ENCODE measurements around the gene RNF41. TPM values are rescaled to one million over a fixed set of nuclear protein-coding genes. Genes with fewer than 3 reads are reported as not detected.
A peak's percentile ranks its signal among the peaks of the same experiment; 100 is the strongest.

The RNF41 gene
- total RNA-seq, 2 experiments from 2014 or later: 28.2 to 34.2 TPM

- H3K27ac Mint-ChIP-seq: no peak overlapping the region
- peaks cover 49% of the 10 kb centered on the region for H3K36me3 Mint-ChIP-seq
- CTCF ChIA-PET: interaction anchor here (1.3 kb wide), 1 partner anchor 10 kb away, joined by 3 read pairs; no protein-coding TSS in a partner anchor
- H3K27me3 Mint-ChIP-seq: no peaks in the 10 kb centered on the region
- no peak for DNase-seq
- no peaks in the 10 kb centered on the region for H3K4me1 Mint-ChIP-seq
- no peaks in the 10 kb centered on the region for H3K9me3 Mint-ChIP-seq (ENCODE audit: low read depth)
- H3K4me3 Mint-ChIP-seq: no peak overlapping the region
- ATAC-seq: no peak
These were observed 52.4 kb downstream of the RNF41 start for GRCh38 chr12:56169229-56169759.

- Mint-ChIP-seq H3K4me3 (no peak overlapping the region), H3K4me1 (peaks cover 20% of the 10 kb centered on the region), H3K9me3 (ENCODE audit: low read depth) (no peaks in the 10 kb centered on the region), H3K36me3 (peaks cover 61% of the 10 kb centered on the region), H3K27ac (no peak overlapping the region), H3K27me3 (no peaks in the 10 kb centered on the region)
- ATAC-seq (no peak), DNase-seq (no peak)
- CTCF ChIA-PET: interaction anchor here (1.1 to 7.5 kb wide), 4 partner anchors 24 to 92 kb away, joined by 3 to 61 read pairs (median 6); partner anchors contain the start of genes ANKRD52, ESYT1 and SMARCC2
These were observed 56.4 kb downstream of the RNF41 start for GRCh38 chr12:56165369-56165768.

DNA sequence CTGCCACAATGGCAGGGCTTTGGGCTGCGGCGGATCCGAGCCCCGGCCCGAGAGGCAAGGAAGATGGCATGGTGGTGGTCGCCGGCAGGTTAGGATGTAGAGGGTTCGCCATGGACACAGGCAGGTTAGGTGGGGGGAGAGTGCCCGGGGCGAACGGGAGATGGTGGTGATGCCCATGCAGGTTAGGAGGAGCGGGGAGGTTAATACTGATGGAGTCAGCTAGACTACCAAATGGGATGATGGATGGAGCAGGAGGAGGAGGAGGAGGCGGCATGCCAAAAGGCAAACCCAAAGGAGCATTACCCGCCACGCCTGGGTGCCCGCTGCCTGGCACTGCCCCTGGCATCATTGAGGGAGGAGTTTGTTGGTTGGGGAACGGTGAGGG lies 57.4 kb downstream of the RNF41 start:
- ATAC-seq (no peak), DNase-seq (no peak)
- no peak overlapping the region for H3K4me3 Mint-ChIP-seq
- CTCF ChIA-PET: interaction anchor here (0.5 to 7.5 kb wide), 3 partner anchors 22 to 38 kb away, joined by 4 to 61 read pairs (median 7); partner anchors contain the start of genes ESYT1 and SMARCC2
- H3K36me3 Mint-ChIP-seq: peaks cover 67% of the 10 kb centered on the region
- H3K9me3 Mint-ChIP-seq (ENCODE audit: low read depth): no peaks in the 10 kb centered on the region
- no peaks in the 10 kb centered on the region for H3K27me3 Mint-ChIP-seq
- peaks cover 28% of the 10 kb centered on the region for H3K4me1 Mint-ChIP-seq
- H3K27ac Mint-ChIP-seq: no peak overlapping the region

DNA sequence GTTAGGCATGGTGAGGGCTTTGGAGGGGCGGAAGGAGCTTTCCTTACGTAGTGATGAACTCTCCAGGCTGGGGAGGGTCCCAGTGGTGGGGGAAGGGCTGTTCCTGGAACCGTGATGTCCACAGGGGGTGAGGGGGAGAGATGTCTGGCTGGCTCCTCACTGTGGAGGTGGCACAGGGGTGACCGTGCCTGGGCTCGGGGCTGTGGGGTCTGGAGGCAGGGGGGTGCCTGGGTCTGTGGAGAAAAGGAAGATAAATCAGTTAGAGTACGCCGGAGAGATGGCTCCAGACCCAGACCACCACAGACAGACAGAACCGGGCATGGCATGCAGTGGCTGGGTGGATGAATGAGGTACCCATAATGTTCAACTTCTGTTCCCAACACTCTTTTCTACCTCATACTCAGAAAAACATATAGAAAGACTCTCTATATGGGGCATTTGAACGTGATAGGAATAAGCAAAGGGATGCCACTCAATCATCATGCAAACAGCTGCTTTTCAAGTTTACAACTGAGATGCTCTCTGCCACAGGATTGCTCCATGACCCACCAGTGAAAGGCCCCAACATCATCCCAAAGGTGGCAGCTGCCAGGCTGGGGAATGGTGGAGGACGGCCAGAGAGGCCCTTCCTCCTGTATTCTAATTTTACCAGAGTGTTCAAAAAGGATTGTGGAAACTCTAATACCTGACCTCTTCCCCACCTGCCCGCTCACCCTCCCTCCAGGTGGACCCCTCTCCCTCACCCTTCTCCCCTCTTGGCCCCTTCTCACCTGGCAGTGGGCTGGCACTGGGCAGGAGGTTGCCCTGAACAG lies 58.0 kb downstream of the RNF41 start:
- Mint-ChIP-seq H3K4me1 (peaks cover 29% of the 10 kb centered on the region), H3K9me3 (ENCODE audit: low read depth) (no peaks in the 10 kb centered on the region), H3K27me3 (no peaks in the 10 kb centered on the region), H3K36me3 (peaks cover 71% of the 10 kb centered on the region), H3K27ac (no peak overlapping the region), H3K4me3 (no peak overlapping the region)
- DNase-seq (no peak), ATAC-seq (no peak)
- CTCF ChIA-PET: interaction anchor here (0.5 to 7.5 kb wide), 9 partner anchors 9 to 145 kb away, joined by 3 to 61 read pairs (median 6); partner anchors contain the start of genes ESYT1, MYL6B, SMARCC2 and ZC3H10

DNA sequence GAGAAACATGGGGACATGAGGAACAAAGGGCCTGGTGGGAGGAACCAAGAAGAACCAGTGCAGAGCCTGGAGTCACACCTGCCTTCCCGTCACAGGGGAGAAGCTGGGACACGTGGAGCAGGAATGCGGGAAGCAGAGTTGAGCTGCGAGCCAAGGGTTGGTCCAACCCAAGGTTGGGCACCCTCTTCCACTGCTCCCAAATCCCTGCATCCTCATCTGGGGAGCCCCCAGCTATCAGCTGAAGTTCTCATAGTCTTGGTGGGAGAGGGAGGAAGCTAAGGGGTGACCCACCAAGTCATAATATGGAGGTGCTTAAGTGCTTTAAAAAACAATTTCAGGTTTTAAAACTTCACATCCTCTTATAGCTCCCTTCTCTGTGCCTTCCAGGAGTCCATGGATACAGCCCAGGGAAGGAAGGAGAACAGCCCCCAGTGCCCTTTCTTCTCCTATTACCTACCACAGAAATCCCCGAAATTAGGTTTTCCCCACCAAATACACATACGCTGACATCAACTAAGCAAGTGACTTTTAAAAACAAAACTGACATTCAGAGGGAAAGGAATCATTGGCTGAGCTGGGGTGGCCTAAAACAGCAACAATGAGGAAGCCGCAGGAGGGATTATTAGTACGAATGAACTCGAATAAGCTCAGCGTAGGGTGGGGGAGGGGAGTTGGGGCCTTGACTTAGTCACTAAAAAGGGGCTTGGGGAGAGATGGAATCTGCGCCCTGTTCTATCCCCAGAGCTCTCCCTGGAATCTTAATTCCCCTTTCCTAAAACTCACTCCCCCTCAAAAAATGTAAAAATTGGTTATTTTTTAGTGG lies 59.0 kb downstream of the RNF41 start:
- DNase-seq (no peak), ATAC-seq (no peak)
- Mint-ChIP-seq H3K9me3 (ENCODE audit: low read depth) (no peaks in the 10 kb centered on the region), H3K27me3 (no peaks in the 10 kb centered on the region), H3K4me1 (peaks cover 30% of the 10 kb centered on the region), H3K27ac (peak overlapping the region; percentile 59), H3K4me3 (no peak overlapping the region), H3K36me3 (peaks cover 71% of the 10 kb centered on the region)
- CTCF ChIA-PET: interaction anchor here (0.7 to 7.5 kb wide), 10 partner anchors 8 to 164 kb away, joined by 3 to 61 read pairs (median 4); partner anchors contain the start of genes ESYT1, MYL6B, SMARCC2 and ZC3H10

DNA sequence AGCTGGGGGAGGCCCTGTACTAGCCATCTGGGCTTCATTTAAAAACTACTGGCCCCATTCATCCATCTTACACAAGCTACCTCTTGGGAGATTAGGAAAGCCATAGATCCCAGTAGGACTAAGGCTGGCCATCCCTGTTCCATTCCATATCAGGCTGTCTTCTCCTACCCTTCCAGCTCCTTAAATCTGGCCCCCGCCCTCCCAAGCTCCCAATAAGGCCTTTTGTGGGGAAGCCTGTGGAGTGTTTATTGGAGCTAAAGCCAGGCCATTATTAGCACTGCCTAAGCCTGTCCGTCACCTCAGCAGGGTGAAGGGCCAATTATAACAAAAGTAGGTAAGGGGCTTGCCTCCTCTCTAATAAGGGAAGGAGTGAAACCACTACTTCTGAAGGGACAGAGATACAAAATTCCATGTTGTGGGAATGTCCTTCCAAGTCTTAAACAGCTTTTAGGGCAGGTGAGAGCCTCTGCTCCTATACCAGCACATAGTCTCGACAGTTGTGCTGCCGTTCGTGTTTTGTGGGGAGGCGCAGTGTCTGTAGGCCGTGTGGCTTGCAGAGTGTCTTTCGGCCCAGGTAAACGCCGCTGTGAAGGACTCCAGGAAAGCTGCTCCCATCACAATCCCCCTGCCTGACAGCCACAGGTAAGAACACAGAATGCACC lies 59.9 kb downstream of the RNF41 start:
- Mint-ChIP-seq H3K36me3 (peaks cover 67% of the 10 kb centered on the region), H3K9me3 (ENCODE audit: low read depth) (no peaks in the 10 kb centered on the region), H3K27me3 (no peaks in the 10 kb centered on the region), H3K27ac (peak overlapping the region; percentile 96), H3K4me3 (peak overlapping the region; percentile 94), H3K4me1 (peaks cover 36% of the 10 kb centered on the region)
- no peak for DNase-seq
- CTCF ChIA-PET: interaction anchor here (0.6 to 7.5 kb wide), 12 partner anchors 10 to 163 kb away, joined by 3 to 61 read pairs (median 6); partner anchors contain the start of genes ESYT1, MYL6B, RNF41 and RPL41
- no peak for ATAC-seq

DNA sequence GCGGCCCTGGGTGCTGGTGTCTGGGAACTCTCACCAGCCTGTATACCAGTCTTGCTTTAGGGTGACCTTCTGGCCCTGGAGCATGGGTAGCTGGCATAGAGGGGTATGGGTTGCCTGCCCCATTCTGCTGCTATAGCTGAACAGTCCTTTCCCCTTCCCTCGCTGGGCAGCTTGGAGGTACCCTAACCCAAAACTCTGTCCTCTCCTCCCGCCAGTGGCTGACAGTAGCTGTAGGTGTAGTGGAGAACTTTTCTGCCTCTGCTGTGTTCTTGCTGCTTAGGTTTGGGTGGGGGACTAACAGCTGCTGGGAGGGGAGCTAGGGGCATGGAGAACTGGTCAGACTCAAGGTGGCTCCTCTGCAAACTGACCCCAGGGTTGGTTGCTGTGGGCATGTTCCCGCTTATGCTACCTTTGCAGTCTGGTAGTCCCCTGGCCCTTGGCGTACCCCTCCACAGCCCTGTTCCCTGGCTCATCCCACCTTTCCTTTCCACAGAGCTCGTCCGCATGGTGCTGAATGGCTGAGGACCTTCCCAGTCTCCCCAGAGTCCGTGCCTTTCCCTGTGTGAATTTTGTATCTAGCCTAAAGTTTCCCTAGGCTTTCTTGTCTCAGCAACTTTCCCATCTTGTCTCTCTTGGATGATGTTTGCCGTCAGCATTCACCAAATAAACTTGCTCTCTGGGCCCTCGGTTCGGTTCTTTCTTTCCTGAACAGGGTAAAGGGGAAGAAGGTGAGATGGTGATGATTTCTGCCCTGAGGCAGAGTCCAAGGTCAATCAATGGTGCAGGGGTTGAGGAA lies 60.6 kb downstream of the RNF41 start:
- H3K4me1 Mint-ChIP-seq: peaks cover 36% of the 10 kb centered on the region
- peak overlapping the region; percentile 94 for H3K4me3 Mint-ChIP-seq
- no peak for ATAC-seq
- peaks cover 67% of the 10 kb centered on the region for H3K36me3 Mint-ChIP-seq
- H3K27me3 Mint-ChIP-seq: no peaks in the 10 kb centered on the region
- CTCF ChIA-PET: interaction anchor here (0.6 to 7.5 kb wide), 9 partner anchors 9 to 114 kb away, joined by 3 to 61 read pairs (median 7); partner anchors contain the start of genes ESYT1, MYL6B, RNF41 and RPL41
- H3K9me3 Mint-ChIP-seq (ENCODE audit: low read depth): no peaks in the 10 kb centered on the region
- H3K27ac Mint-ChIP-seq: peak overlapping the region; percentile 96
- no peak for DNase-seq

DNA sequence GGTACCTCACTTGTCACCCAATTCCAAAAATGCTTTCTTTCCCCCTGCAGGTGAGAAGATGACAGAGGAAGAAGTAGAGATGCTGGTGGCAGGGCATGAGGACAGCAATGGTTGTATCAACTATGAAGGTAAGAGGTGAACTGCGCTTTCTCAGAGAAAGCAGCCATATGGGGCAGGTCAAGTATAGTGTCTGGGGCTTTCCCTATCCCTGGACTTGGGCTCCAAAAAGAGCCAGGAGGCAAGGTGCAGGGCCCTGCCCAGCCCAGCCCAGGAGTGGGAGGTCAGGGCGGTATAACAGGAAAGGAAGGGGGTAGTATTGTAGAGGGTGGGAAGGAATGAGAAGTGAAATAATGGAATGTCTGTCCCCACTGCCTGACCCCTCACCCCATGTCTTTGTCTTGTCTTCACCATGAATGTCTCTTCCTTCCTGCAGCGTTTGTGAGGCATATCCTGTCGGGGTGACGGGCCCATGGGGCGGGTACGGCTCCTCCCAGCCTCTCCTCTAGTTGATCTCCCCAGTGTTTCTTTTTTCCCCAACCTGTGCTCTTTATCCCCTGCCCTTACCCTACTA lies 61.4 kb downstream of the RNF41 start:
- DNase-seq: peak; percentile 83
- H3K4me3 Mint-ChIP-seq: peak overlapping the region; percentile 94
- H3K27ac Mint-ChIP-seq: peak overlapping the region; percentile 96
- peak; percentile 43 for ATAC-seq
- peaks cover 41% of the 10 kb centered on the region for H3K4me1 Mint-ChIP-seq
- H3K36me3 Mint-ChIP-seq: peaks cover 66% of the 10 kb centered on the region
- CTCF ChIA-PET: interaction anchor here (0.8 to 7.5 kb wide), 5 partner anchors 9 to 42 kb away, joined by 3 to 61 read pairs (median 20); partner anchors contain the start of genes ESYT1, RPL41, SMARCC2 and ZC3H10
- no peaks in the 10 kb centered on the region for H3K9me3 Mint-ChIP-seq (ENCODE audit: low read depth)
- H3K27me3 Mint-ChIP-seq: no peaks in the 10 kb centered on the region

GRCh38 chr12:56159482-56160192 lies 62.1 kb downstream of the RNF41 start:
- no peak for ATAC-seq
- Mint-ChIP-seq H3K27ac (peak overlapping the region; percentile 96), H3K36me3 (peaks cover 62% of the 10 kb centered on the region), H3K9me3 (ENCODE audit: low read depth) (no peaks in the 10 kb centered on the region), H3K27me3 (no peaks in the 10 kb centered on the region), H3K4me1 (peaks cover 43% of the 10 kb centered on the region), H3K4me3 (peak overlapping the region; percentile 94)
- CTCF ChIA-PET: interaction anchor here (0.8 to 7.5 kb wide), 8 partner anchors 10 to 421 kb away, joined by 3 to 61 read pairs (median 8); partner anchors contain the start of genes ESYT1, RPL41, SMARCC2 and ZC3H10
- DNase-seq: no peak

GRCh38 chr12:56158926-56159461 lies 62.7 kb downstream of the RNF41 start:
- peaks cover 59% of the 10 kb centered on the region for H3K36me3 Mint-ChIP-seq
- CTCF ChIA-PET: interaction anchor here (0.8 to 7.5 kb wide), 8 partner anchors 11 to 420 kb away, joined by 3 to 61 read pairs (median 8); partner anchors contain the start of genes ESYT1, RPL41, SMARCC2 and ZC3H10
- peak overlapping the region; percentile 96 for H3K27ac Mint-ChIP-seq
- H3K27me3 Mint-ChIP-seq: no peaks in the 10 kb centered on the region
- DNase-seq (peak; percentile 59), ATAC-seq (peak; percentile 8)
- peaks cover 46% of the 10 kb centered on the region for H3K4me1 Mint-ChIP-seq
- no peaks in the 10 kb centered on the region for H3K9me3 Mint-ChIP-seq (ENCODE audit: low read depth)
- H3K4me3 Mint-ChIP-seq: peak overlapping the region; percentile 94
